GM18867 (cell line): ENCODE measurements around the gene ARHGAP10.

Experiments
- ATAC-seq: cut with Tn5 transposase; IDR thresholded peaks from one replicate; pipeline ENCODE4 v1.9.1; 2021; ENCODE audit warnings: mild to moderate bottlenecking, moderate library complexity; ENCODE audit not compliant: unreplicated experiment

ARHGAP10 gene

DNA sequence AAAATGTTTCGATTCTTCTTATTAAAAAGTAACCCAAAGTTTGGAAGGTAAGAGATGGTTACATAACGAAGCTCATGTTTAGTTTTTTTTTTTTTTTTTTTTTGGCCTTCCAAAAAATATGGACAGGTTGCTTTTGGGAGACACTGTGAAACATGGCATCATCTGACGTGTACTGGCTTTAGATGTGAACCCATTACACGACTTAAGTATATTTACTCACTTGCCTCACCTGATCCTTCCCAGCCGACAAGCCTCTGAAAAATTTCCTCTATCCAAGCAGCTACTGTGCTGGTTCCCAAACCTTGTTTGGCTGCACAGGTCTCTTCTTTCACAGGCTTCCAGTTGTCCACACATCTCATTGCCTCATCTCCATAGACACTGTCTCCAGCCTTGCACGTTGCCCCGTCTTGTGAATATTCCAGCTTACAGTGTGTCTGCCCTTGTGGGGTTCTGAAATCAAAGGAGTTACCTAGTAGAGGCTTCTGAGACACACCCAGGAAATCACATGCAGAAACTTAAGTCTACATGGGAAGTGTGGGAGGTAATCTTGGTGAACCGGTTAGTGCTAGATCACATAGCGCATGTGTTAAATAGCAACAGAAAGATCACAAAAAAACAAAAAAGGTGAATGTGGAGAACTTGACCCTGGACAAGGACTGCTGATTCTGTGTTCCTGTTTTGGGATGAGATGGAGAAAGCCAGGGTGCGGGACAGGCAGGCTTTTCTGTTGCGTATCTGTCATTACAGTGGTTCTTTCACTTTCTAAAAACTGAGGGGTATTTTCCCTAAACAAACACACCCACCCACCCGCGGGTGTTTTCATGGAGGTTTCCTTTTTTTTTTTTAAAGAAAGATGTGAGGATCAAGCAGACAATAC is 328.6 kb downstream of the ARHGAP10 start:
- no peak for ATAC-seq

DNA sequence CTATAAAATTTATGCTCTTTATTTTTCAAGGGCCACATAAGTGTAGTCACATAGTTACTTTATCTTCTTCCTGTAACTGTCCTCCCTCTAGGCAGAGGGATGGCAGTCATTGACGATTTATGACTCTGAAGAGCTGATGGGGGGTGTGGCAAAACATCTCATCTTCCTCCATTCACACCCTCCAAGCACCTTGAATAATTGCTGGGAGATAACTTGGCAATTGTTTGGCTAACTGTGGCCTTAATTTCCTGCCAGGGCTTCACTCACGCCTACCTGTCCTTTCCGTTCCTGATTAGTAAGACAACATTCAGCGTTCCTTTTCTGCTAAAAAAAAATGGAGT is 329.2 kb downstream of the ARHGAP10 start:
- no peak for ATAC-seq

DNA sequence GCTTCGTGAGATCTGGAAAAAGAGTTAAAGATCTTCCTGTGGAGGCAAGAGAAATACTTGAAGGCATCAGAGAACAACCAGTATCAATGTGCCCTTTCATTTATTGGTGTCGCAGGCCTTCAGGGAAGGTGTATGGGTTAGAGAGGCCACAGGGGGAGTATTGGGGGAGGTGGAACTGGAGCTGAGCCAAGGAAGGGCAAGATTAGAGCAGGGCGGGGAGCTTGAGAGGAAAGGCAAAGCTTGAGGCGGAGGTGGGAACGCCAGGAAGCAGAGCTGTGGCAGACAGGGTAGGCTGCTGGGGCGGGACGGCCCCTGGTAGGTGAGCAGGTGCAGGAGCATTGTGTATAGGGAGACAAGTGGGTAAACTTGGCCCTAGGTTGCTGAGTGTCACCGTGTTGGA is 329.9 kb downstream of the ARHGAP10 start:
- no peak for ATAC-seq

DNA sequence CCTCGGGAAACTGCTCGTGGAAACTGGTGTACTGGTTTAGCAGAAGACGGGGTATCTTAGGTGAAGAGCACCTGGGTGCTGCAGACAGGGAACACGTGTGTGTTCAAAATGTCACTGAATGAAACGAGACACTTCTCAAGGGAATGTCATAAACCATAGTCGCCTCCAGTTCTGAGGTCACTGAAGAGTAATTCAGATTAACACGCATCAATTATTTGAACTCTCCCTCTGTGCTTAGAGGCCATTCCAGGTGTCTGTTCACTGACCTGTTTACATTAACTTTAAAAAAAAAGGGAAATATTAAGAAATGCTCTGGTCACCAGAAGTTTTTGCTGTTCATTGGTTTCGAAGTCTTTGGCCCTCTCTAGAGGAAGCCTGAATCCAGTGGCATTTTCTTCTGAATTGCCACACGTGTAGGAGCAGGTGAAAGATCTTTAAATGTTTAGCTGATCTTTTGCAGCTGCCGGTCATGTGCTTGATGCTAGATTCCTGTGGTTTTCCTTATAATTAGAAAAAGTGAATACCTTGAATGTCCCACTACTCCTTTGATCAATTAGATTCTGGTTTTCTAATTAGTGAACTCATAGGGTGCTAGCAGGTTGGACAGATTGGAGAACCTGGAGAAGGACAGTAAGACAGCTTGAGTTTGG is 330.5 kb downstream of the ARHGAP10 start:
- no peak for ATAC-seq

DNA sequence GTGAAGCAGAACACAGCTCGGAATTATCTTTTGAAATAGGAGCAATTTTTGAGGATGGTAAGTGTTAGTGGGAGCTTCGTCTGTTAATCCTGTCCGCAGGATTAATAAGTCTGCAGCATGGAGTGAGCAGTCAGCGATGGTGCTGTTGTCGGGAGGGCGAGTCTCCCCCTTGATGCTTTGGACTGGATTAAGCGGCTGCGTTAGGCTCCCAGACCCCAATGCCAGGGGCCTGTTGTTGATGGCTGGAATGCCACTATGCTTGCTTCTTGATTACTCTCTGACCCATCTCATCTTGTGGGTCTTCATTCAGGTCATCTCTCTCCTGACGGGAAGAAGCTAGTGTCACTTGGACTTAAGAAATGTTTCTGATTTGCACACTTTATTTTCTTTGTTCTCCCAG is 332.6 kb downstream of the ARHGAP10 start:
- ATAC-seq, result no peak

DNA sequence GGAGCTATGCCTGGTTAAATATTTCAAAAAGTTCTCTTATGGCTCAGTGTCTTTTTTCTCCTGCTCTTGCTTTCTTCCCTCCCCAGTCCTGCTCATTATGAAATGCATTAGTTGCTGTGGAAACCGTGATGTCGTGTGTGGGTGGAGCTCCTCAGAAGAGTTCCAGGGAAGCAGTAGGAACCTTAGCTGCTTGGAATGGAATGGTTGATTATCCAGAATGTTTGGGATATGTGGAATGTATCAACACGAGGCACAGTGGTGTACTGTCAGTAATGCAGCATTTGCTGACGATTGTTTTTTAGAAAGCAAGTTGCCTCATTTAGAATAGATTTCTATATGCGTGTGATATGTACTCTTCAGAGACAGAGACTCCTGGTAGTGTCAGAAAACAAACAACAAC is 333.2 kb downstream of the ARHGAP10 start:
- no peak for ATAC-seq

DNA sequence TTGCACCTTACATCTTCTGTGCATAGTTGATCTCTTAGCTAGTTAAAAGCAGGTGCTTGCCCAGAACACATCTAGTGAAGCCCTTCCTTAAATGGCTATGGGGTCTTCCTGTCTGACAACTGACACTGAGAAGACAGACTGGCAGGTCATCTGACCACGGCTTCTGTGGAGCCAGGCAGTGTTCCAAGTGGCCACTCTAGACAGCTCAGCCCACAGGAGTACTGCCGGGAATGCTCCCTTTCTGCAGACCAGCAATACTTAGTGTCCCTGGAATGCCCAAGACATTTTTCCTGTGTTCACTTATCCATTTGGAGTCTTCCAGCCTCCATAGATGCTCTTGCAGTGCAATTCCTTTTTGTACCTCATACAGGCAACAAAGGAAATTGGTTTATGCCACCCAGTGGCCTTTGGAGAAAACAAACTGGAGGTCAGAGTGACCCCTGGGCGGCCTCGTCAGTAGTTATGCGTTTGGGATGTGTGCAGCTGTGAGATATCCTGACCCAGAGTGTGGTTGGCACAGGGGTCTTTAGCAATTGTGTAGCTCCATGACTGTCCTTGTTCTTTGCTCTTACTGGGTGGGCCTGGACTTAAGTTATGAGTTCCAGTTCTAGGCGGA is 335.5 kb downstream of the ARHGAP10 start:
- ATAC-seq, result no peak

DNA sequence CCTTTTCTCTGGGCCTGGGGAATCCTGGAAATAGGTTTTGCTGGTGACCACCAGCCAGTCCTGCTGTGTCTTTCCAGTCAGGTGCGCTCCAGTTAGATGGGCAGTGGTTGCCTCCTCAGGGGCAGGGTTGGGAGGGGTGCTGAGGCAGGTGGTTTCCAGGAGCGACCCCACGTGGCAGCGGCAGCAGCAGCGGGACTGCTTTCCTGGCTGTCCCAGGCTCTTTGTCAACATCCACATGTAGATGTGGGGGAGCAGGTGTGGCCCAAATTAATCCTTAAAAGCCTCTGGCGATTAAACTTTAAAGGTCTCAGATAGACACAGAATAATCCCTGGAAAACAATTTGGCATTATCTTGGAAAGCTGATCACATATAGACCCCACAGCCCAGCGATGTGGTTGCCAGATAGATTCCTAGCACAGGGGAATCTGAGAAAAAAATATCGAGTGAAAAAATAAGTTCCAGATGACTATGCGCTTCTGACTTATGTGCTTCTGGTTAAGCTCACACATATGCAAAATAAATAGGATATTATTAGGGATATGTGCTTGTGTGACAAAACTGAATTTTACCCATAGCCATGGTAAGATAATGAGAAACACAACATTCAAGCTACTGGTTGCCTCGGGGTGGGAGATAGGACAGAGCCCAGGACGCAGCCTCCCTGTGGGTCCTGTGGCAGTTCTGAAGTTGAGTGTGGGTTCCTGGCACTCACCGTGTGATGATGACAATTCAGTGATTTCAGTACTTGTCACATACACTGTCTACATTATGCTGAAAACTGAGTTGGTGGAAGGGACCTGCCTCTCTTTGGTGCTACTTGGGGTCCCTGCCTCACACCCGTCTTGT is 336.4 kb downstream of the ARHGAP10 start:
- ATAC-seq, result no peak

DNA sequence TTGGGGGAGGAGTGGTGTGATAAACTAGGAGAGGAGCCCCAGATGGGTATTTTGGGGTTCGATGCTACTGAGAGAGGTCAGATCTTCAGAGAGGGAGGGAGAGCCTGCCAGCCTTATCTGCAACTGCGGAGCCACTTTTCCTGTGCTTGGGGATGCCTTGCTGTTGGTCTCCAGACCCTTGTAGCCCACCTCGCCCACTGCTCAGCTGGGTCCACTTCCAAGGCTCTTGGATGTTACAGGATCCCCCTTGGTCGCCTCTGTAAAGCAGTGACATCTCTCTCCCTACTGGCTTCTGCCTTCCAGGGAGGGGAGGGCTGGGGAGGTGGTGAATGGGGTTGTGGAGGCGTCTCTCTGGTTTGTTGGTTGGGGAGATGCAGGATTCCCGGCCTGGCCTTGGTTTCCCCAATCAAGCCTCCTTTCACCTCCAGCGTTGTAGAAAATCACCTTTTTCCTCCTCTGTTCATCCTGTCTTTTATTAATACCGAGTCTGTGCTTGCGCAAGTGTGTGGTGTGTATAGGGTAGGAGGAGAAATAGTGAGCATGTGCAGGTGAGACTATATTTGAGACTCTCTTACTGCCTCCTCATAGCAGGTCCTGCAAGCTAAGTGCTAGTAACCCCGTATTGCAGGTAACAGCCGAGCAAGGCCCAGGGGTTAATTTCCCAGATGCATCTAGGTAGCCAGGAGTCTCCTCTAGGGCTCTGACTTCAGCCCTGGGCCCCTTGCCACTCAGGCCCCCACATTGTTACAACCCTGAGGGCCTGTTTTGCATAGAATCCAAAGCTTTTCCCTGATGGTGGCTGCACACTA is 337.4 kb downstream of the ARHGAP10 start:
- ATAC-seq, result no peak

DNA sequence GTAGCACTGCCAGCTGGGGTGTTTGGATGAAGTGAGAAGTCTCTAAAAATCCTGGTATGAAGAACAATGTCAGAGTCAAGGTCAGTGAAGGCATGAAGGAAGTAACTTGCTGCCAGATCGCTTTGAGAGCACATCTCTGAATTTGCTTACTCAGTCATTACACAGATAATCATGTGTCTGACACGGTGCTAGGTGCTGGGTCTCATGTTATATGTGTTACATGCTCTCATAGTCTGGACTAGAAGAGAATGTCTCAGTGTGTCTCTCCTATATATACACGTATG is 337.9 kb downstream of the ARHGAP10 start:
- ATAC-seq, result no peak

DNA sequence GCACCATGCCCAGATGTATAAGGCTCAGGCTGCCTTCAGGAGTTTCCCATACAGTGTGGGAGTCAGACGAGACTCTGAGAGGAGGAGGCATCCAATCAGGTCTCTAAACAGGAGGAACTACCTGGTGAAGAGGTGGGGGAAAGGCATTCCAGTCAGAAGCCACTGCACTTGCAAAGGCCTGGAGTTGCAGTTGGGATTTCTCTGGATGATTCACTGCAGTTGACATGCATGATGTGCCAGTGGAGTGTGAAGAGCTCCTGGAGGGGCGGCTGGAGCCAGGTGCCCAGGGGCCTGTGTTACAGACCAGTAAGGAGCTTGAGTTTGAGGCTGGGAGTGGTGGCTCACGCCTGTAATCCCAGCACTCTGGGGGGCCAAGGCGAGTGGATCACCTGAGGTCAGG is 339.1 kb downstream of the ARHGAP10 start:
- no peak for ATAC-seq

DNA sequence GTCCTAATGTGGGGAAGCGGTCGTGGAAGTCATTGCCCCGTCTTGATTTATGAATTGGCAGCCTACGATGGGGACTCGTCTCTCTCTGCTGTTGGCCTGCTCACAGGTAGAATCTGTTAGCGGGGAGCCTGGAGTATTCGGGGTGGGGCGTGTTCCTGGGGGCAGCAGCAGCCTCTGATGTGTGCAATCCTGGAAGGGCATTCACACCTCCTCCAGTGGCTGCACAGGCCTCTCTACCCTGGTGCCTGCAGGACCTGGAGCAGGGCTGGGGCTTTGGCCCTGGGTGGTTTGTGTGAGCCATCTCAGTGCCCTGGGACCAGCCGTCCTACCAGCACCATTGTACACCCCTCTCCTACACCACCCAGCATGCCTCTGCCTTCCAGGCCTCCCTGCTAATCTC is 340.9 kb downstream of the ARHGAP10 start:
- ATAC-seq, result no peak

DNA sequence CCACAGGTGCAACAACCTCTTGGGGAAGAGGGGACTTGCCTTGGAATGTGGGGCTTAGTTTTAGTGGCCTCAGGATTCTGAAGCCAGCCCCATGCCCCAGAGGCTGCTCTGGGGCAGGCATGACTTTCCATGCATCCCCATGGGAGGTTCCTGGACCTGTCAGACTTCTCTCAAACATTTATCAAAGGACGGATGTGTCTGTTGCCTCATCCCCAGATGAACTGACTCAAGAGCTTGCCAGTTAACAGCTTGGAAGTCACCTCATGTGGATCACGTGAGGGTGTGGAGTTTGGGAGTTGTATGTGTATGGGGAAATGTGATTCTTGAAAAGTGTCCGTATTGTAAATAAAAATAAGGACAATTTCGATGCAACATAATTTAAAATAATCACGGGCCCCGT is 341.5 kb downstream of the ARHGAP10 start:
- ATAC-seq, result no peak

DNA sequence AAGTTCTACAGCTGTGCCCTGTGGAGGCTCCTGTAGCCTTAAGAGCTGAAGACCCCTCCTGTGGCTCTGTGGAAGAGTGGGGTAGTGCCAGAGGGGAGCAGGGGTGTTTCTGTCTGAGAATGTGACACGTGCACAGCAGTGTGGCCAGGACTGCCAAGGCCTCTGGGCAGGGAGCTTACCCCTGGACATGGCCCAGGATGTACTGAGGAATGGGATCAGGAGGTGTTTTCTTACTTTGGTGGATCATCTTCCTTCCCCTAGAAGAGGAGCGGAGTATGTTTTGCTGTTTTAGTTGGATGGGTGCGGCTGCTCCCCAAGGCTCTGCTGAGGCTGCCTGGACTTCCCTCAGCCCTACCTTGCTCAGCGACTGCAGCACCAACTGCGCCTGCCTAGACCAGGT is 342.6 kb downstream of the ARHGAP10 start:
- no peak for ATAC-seq

DNA sequence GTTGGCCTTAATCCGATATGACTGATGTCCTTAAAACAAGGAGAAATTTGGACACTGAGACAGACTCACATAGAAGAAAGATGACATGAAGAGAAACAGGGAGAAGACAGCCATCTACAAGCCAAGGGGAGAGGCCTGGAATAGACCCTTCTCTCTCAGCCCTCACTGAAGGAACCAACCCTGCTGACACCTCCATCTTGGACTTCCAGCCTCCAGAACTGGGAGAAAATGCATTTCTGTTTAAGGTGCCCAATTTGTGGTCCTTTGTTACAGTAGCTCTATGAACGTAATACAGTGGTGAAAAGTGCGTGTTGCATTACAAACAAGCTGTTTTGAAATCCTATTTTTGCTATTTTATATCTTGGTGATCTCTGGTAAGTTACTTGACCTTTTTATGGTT is 343.6 kb downstream of the ARHGAP10 start:
- ATAC-seq, result no peak

DNA sequence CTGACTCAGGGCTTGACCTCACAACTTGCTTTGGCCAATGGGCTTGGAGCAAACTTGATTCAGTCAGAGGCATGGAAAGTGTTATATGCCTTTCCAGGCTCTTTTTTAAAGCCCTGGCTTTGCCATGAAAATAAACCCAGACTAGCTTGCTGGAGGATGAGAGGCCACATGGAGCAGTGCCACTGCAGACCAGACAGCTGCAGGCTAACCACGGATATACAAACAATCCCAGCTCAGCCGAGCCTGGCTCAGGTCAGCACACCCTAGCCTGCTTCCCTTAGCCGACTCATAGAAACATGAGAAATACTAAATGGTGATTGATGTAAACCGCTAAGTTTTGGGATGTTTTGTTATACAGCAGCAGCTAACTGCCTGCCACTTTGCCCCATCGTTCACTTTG is 345.1 kb downstream of the ARHGAP10 start:
- no peak for ATAC-seq

DNA sequence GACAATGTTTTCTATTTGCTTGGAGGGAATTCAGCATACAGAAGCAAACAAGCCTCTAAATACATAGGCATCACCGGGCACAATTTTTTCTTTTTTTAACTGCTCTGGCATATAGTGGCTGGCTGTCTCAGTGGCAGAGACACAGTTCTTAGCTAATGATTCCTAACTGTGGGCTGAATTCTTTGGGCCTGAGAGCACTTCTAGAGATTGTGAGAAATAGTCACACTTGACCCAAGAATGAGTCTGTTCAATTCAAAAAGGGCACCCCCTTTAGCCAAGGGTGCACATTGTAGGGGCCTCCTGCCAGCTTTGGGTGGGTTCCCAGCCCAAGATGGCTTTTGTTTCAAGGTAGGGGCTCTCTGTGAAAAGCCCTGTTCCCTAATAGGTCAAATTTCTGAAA is 345.7 kb downstream of the ARHGAP10 start:
- ATAC-seq, result no peak

DNA sequence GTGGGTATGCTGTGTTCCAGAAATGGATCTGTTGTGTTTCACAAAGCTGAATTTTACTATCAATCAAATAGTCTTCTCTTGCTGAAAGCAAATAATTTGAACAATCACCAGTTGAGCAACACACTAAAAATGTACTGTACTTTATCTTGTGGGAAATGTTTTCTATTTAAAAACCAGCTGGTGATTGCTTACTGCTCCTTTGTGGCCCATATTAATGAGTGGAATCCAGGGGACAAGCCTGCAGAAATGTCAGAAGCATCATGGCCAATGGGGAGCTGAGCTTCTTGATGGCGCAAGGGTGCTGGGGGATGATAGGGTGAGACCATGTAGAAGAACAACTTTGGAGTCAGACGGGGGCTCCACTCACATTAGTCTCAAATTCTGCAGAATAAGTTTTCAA is 346.2 kb downstream of the ARHGAP10 start:
- no peak for ATAC-seq

DNA sequence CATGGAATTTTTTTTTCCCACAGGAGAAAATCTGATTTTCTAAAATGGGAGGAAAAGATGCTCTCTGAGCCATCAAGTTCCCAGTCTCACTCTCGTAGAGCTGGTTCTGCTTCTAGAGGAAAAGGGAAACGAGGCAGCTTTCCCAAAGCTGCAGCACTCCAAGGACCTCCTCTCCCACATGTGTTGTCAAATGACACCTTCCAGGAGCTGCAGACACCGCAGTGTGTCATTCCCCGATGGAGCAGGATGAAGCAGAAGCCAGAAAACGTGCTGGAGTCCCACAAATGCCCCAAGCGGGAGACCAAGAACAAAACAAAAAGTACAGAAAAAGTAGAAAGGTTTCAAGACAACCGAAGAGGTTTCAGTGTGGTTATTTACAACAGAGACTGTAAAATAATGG is 348.1 kb downstream of the ARHGAP10 start:
- no peak for ATAC-seq

DNA sequence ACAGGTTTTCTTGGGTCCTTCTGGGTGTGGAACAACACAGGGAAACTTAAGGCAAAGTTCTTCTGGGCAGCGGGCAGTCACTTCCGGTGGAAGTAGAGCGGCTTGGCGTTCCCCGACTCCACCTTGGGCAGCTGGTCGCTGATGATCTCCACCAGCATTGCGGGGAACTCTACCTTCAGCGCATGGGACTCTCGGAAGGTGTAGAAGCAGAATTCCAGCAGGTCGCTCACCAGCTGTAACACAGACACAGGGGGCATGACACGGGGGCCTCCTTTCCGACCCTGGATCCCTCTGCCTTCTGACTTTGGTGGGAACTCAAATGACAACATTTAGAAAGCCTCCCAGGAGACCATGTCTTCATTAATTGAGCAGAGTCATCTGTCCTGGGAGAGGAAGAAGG is 349.4 kb downstream of the ARHGAP10 start:
- no peak for ATAC-seq

DNA sequence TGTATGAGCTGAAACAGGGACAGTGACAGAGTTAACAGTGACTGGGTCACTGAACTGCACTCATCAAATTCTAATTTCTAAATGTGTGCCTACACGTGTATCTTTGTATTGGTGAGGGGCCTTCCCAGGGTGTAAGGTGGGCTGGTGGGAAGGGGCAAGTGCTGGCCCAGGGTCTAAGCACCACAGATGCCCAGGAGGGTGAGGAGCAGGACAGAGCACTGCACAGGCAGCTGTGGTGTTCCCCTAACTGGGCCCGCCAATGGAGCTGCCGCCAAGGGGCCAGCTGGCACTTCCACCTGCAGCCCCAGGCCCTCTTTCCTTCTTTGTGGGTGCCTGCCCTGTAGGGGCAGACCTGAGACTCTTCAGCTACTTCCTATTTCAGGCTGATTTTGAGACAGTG is 349.9 kb downstream of the ARHGAP10 start:
- ATAC-seq, result no peak
